Chondrocyte (in vitro differentiated cells): ENCODE measurements around the gene GPAT3. TPM values are rescaled to one million over a fixed set of nuclear protein-coding genes. Genes with fewer than 3 reads are reported as not detected.

Experiments used
- DNase-seq: peaks from one replicate; pipeline ENCODE4 v3.0.0; 2021; ENCODE audit warnings: mixed read lengths, low spot score
- H3K27ac Mint-ChIP-seq: one replicate; pipeline ENCODE4 v1.8.0; 2021; ENCODE audit warnings: mild to moderate bottlenecking, moderate library complexity, mixed read lengths; ENCODE audit not compliant: unreplicated experiment
- H3K27me3 Mint-ChIP-seq: 2 replicates; pipeline ENCODE4 v1.8.0; 2021; ENCODE audit warnings: low read depth, mixed read lengths
- H3K36me3 Mint-ChIP-seq: 2 replicates; pipeline ENCODE4 v1.8.0; 2021; ENCODE audit warnings: low read depth, mixed read lengths
- H3K4me1 Mint-ChIP-seq: 2 replicates; pipeline ENCODE4 v1.8.0; 2021; ENCODE audit warnings: low read depth, mild to moderate bottlenecking, mixed read lengths
- H3K4me3 Mint-ChIP-seq: one replicate; pipeline ENCODE4 v1.8.0; 2021; ENCODE audit warnings: mild to moderate bottlenecking, moderate library complexity, mixed read lengths; ENCODE audit not compliant: unreplicated experiment
- H3K9me3 Mint-ChIP-seq: 2 replicates; pipeline ENCODE4 v1.8.0; 2021; ENCODE audit warnings: low read depth, mixed read lengths
- CTCF ChIP-seq: fragments of 200-600 bp; sonication (generic); IDR thresholded peaks from 2 replicates; pipeline ENCODE4 v1.5.0; 2021; ENCODE audit warnings: antibody characterized with exemption, mild to moderate bottlenecking, moderate library complexity
- total RNA-seq: library from RNA; stranded (reverse); gene quantifications from 3 replicates; pipeline ENCODE4 v1.2.1, GENCODE V29; 2021

GPAT3 gene
- total RNA-seq, 1 donor from 2014 or later: 0.07 TPM

GRCh38 chr4:83625821-83626220 lies 89.9 kb downstream of the GPAT3 start:
- Mint-ChIP-seq H3K27me3 (peaks cover 13% of the 10 kb centered on the region), H3K4me3 (no peak overlapping the region), H3K27ac (no peak overlapping the region), H3K4me1 (peaks cover 6% of the 10 kb centered on the region), H3K36me3 (peaks cover 2% of the 10 kb centered on the region), H3K9me3 (peaks cover 8% of the 10 kb centered on the region)
- TF ChIP-seq CTCF: no peak
- no peak for DNase-seq

- H3K27me3 Mint-ChIP-seq: peaks cover 13% of the 10 kb centered on the region
- H3K9me3 Mint-ChIP-seq: peaks cover 8% of the 10 kb centered on the region
- no peak overlapping the region for H3K27ac Mint-ChIP-seq
- H3K4me1 Mint-ChIP-seq: peaks cover 6% of the 10 kb centered on the region
- no peak overlapping the region for H3K4me3 Mint-ChIP-seq
- TF ChIP-seq CTCF: no peak
- DNase-seq: no peak
- peaks cover 2% of the 10 kb centered on the region for H3K36me3 Mint-ChIP-seq
Measured at GRCh38 chr4:83626245-83626836, 90.4 kb downstream of the GPAT3 start.

- Mint-ChIP-seq H3K27me3 (peaks cover 15% of the 10 kb centered on the region), H3K4me1 (peaks cover 6% of the 10 kb centered on the region), H3K36me3 (no peaks in the 10 kb centered on the region), H3K27ac (no peak overlapping the region), H3K9me3 (no peaks in the 10 kb centered on the region), H3K4me3 (no peak overlapping the region)
- TF ChIP-seq CTCF: no peak
- no peak for DNase-seq
Measured at GRCh38 chr4:83629945-83630721, 94.2 kb downstream of the GPAT3 start.

- no peaks in the 10 kb centered on the region for H3K9me3 Mint-ChIP-seq
- TF ChIP-seq CTCF: no peak
- DNase-seq: no peak
- no peak overlapping the region for H3K27ac Mint-ChIP-seq
- H3K27me3 Mint-ChIP-seq: peaks cover 12% of the 10 kb centered on the region
- no peaks in the 10 kb centered on the region for H3K36me3 Mint-ChIP-seq
- peaks cover 6% of the 10 kb centered on the region for H3K4me1 Mint-ChIP-seq
- no peak overlapping the region for H3K4me3 Mint-ChIP-seq
Measured at GRCh38 chr4:83631066-83631465, 95.2 kb downstream of the GPAT3 start.

- H3K36me3 Mint-ChIP-seq: no peaks in the 10 kb centered on the region
- DNase-seq: no peak
- no peaks in the 10 kb centered on the region for H3K4me1 Mint-ChIP-seq
- no peak for TF ChIP-seq CTCF
- peaks cover 21% of the 10 kb centered on the region for H3K27me3 Mint-ChIP-seq
- H3K27ac Mint-ChIP-seq: no peak overlapping the region
- no peaks in the 10 kb centered on the region for H3K9me3 Mint-ChIP-seq
- H3K4me3 Mint-ChIP-seq: no peak overlapping the region
Measured at GRCh38 chr4:83636930-83637329, 101.0 kb downstream of the GPAT3 start.
